Measurements from ENCODE around the gene NLRP14. TPM values are rescaled to one million over a fixed set of nuclear protein-coding genes. Genes with fewer than 3 reads are reported as not detected.

Gene NLRP14
- total RNA-seq, 4 donors from 2014 or later, result 0.41 to 0.48 TPM; not detected in 2

DNA sequence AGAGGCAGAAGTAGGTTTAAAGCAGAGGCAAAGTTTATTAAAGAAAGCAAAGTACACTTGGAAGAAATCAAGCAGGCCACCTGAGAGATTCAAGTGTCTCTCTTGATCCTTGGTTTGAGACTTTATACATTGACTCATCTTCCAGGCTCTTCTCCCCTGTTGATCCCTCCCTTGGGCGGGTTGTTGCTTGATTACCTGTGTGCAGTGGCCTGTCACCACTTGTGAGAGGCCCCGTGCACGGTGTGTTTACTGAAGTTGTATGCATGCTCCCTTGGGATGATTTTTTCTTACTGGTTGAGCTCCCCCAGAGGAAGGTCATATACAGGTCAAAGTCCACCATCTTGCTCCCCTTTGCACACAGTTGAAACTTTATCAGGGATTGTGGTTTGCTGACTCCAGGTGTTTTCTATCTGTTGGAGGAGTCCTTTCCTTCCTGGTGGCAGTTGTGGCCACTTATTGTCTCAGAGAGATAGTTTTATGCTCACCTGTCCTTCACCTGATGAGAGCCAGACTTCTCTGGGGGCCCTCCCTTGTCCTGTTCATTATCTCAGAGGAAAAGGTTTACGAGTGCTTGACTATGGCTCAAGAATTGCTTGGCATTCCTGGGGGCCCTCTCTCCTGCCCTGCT lies 52.2 kb downstream of the NLRP14 start:
- WGBS, 2 donors (ENCODE audit: low coverage in 1 of 2), result 17 to 46% methylated on average over 3 to 4 of the region's 4 CpGs

GRCh38 chr11:7077101-7077500 lies 56.8 kb downstream of the NLRP14 start:
- H3K27me3 ChIP-seq, result no peaks in the 10 kb centered on the region
- no peak overlapping the region for H3K4me3 ChIP-seq
- H3K36me3 ChIP-seq, result no peaks in the 10 kb centered on the region
- H3K4me1 ChIP-seq, result no peaks in the 10 kb centered on the region
- H3K9me3 ChIP-seq, result peaks cover 0 to 4% of the 10 kb centered on the region in 2 donors
- 75 to 82% methylated on average over 2 to 16 of the region's 16 CpGs for WGBS, 2 donors (ENCODE audit: low coverage in 1 of 2)
- H3K27ac ChIP-seq, result no peak overlapping the region
- DNase-seq, result no peak
- TF ChIP-seq POLR2AphosphoS5 (IDR thresholded peaks at IDR 0.05) (no peak), POLR2A (IDR thresholded peaks at IDR 0.05) (no peak), CTCF (IDR thresholded peaks at IDR 0.05) (no peak), EP300 (IDR thresholded peaks at IDR 0.05; ENCODE audit: low read depth) (no peak)
- intact Hi-C loops (cut with DNase I; ENCODE audit: low total_unique reads), result no loop called here
- in situ Hi-C loops (cut with MboI; ENCODE audit: low pct_ligation_motif_present in 1 of 4, low pct_unique_long_range_greater_than_20kb in 1 of 4, low sequenced_read_pairs in 3 of 4), result loop anchor here in 1 of 4 donors (25.0 kb wide), 2 partner anchors 360 to 610 kb away; no protein-coding TSS in a partner anchor

More for the DNA sequence above, 52.2 kb downstream of the NLRP14 start:
- intact Hi-C loops (cut with DNase I; ENCODE audit: low total_unique reads), result no loop called here
- H3K27ac ChIP-seq, result no peak overlapping the region
- no peak for DNase-seq
- no peaks in the 10 kb centered on the region for H3K36me3 ChIP-seq
- H3K27me3 ChIP-seq, result no peaks in the 10 kb centered on the region
- no peaks in the 10 kb centered on the region for H3K9me3 ChIP-seq
- in situ Hi-C loops (cut with MboI; ENCODE audit: low pct_ligation_motif_present in 1 of 4, low pct_unique_long_range_greater_than_20kb in 1 of 4, low sequenced_read_pairs in 3 of 4), result no loop called here
- TF ChIP-seq EP300 (IDR thresholded peaks at IDR 0.05; ENCODE audit: low read depth) (no peak), POLR2A (IDR thresholded peaks at IDR 0.05) (no peak), POLR2AphosphoS5 (IDR thresholded peaks at IDR 0.05) (no peak), CTCF (IDR thresholded peaks at IDR 0.05) (no peak)
- H3K4me3 ChIP-seq, result no peak overlapping the region
- H3K4me1 ChIP-seq, result no peaks in the 10 kb centered on the region

- Histone ChIP-seq H3K9me3 (peaks cover 0 to 4% of the 10 kb centered on the region in 2 donors), H3K36me3 (no peaks in the 10 kb centered on the region), H3K27me3 (no peaks in the 10 kb centered on the region), H3K27ac (no peak overlapping the region), H3K4me1 (no peaks in the 10 kb centered on the region), H3K4me3 (no peak overlapping the region)
- 76 to 80% methylated on average over 5 to 7 of the region's 7 CpGs for WGBS, 2 donors (ENCODE audit: low coverage in 1 of 2)
- TF ChIP-seq EP300 (IDR thresholded peaks at IDR 0.05; ENCODE audit: low read depth) (no peak), POLR2AphosphoS5 (IDR thresholded peaks at IDR 0.05) (no peak), POLR2A (IDR thresholded peaks at IDR 0.05) (no peak), CTCF (IDR thresholded peaks at IDR 0.05) (no peak)
- in situ Hi-C loops (cut with MboI; ENCODE audit: low pct_ligation_motif_present in 1 of 4, low pct_unique_long_range_greater_than_20kb in 1 of 4, low sequenced_read_pairs in 3 of 4), result loop anchor here in 1 of 4 donors (25.0 kb wide), 2 partner anchors 358 to 608 kb away; no protein-coding TSS in a partner anchor
- no peak for DNase-seq
- intact Hi-C loops (cut with DNase I; ENCODE audit: low total_unique reads), result no loop called here
Observed at GRCh38 chr11:7079545-7080135, 59.4 kb downstream of the NLRP14 start.

GRCh38 chr11:7080900-7081299 lies 60.6 kb downstream of the NLRP14 start:
- Histone ChIP-seq H3K4me1 (no peaks in the 10 kb centered on the region), H3K27ac (no peak overlapping the region), H3K4me3 (no peak overlapping the region), H3K9me3 (peaks cover 0 to 4% of the 10 kb centered on the region in 2 donors), H3K27me3 (no peaks in the 10 kb centered on the region), H3K36me3 (no peaks in the 10 kb centered on the region)
- WGBS, 2 donors (ENCODE audit: low coverage in 1 of 2), result 80 to 83% methylated on average over 1 to 4 of the region's 4 CpGs
- TF ChIP-seq CTCF (IDR thresholded peaks at IDR 0.05) (no peak), POLR2A (IDR thresholded peaks at IDR 0.05) (no peak), POLR2AphosphoS5 (IDR thresholded peaks at IDR 0.05) (no peak), EP300 (IDR thresholded peaks at IDR 0.05; ENCODE audit: low read depth) (no peak)
- in situ Hi-C loops (cut with MboI; ENCODE audit: low pct_ligation_motif_present in 1 of 4, low pct_unique_long_range_greater_than_20kb in 1 of 4, low sequenced_read_pairs in 3 of 4), result loop anchor here in 1 of 4 donors (25.0 kb wide), 2 partner anchors 356 to 606 kb away; no protein-coding TSS in a partner anchor
- no peak for DNase-seq
- intact Hi-C loops (cut with DNase I; ENCODE audit: low total_unique reads), result no loop called here

All from transverse colon (tissue), 4 donors.